Osteocyte (in vitro differentiated cells): Measurements from ENCODE around the gene RRAS2. TPM values are rescaled to one million over a fixed set of nuclear protein-coding genes. Genes with fewer than 3 reads are reported as not detected.
"Not testable (repeated sequence)": the region's sequence is repeated elsewhere in the genome, so short reads cannot be mapped to it uniquely, and the experiment has no call there.

ENCODE experiments used
- DNase-seq: peaks from one replicate; pipeline ENCODE4 v3.0.0; 2021; ENCODE audit warnings: mixed read lengths; ENCODE audit not compliant: unreplicated experiment; ENCODE audit errors: extremely low spot score
- H3K27ac Mint-ChIP-seq: one replicate; pipeline ENCODE4 v1.8.0; 2021; ENCODE audit warnings: mild to moderate bottlenecking, mixed read lengths; ENCODE audit not compliant: unreplicated experiment
- H3K27me3 Mint-ChIP-seq: one replicate; pipeline ENCODE4 v1.8.0; 2021; ENCODE audit warnings: mixed read lengths; ENCODE audit not compliant: unreplicated experiment
- H3K36me3 Mint-ChIP-seq: one replicate; pipeline ENCODE4 v1.8.0; 2021; ENCODE audit warnings: mixed read lengths; ENCODE audit not compliant: unreplicated experiment
- H3K4me1 Mint-ChIP-seq: one replicate; pipeline ENCODE4 v1.8.0; 2021; ENCODE audit warnings: mixed read lengths; ENCODE audit not compliant: unreplicated experiment
- H3K4me3 Mint-ChIP-seq: one replicate; pipeline ENCODE4 v1.8.0; 2021; ENCODE audit warnings: mild to moderate bottlenecking, moderate library complexity, mixed read lengths; ENCODE audit not compliant: unreplicated experiment
- H3K9me3 Mint-ChIP-seq: one replicate; pipeline ENCODE4 v1.8.0; 2021; ENCODE audit warnings: mixed read lengths; ENCODE audit not compliant: unreplicated experiment
- CTCF ChIP-seq: fragments of 200-600 bp; sonication (generic); IDR thresholded peaks from 2 replicates; pipeline ENCODE4 v1.5.0; 2021; ENCODE audit warnings: antibody characterized with exemption, mild to moderate bottlenecking, moderate library complexity
- total RNA-seq: library from RNA; stranded (reverse); gene quantifications from 2 replicates; pipeline ENCODE4 v1.2.1, GENCODE V29; 2021

The RRAS2 gene
- total RNA-seq, 1 donor from 2014 or later, result 95.7 TPM

DNA sequence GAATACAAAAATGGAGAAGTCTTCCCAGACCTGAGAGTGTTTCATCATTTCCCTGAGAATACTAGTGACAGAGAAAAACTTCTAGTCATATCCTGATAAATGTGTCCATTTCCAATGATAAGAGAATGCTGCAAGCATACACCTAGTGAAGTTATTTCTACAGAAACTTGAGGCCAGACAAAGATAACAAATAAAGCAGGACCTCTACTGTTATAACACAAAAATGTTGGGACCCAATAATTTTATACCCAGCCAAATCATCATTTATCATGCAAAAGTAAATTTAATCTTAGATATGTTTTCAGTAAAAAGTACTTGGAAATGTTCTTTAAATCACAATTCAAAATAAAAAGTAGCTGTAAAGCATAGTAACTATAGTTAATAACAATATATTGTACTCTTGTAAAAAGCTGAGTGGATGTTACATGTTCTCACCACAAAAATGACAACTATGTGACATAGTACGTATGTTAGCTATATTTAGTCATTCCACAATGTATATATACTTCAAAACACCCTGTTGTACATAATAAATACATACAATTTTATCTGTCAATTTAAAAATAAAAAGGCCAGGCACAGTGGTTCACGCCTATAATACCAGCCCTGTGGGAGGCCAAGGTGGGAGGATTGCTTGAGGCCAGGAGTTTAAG, 12.6 kb downstream of the RRAS2 start:
- Mint-ChIP-seq H3K9me3 (peaks cover 23% of the 10 kb centered on the region), H3K27me3 (no peaks in the 10 kb centered on the region), H3K4me3 (no peak overlapping the region), H3K4me1 (peaks cover 57% of the 10 kb centered on the region), H3K36me3 (peaks cover 17% of the 10 kb centered on the region), H3K27ac (peak overlapping the region; percentile 76)
- no peak for DNase-seq
- no peak for TF ChIP-seq CTCF

GRCh38 chr11:14345668-14346067, 13.3 kb downstream of the RRAS2 start:
- TF ChIP-seq CTCF, result no peak
- no peak for DNase-seq
- Mint-ChIP-seq H3K27ac (peak overlapping the region; percentile 76), H3K9me3 (peaks cover 23% of the 10 kb centered on the region), H3K27me3 (no peaks in the 10 kb centered on the region), H3K36me3 (peaks cover 17% of the 10 kb centered on the region), H3K4me1 (peaks cover 60% of the 10 kb centered on the region), H3K4me3 (no peak overlapping the region)

DNA sequence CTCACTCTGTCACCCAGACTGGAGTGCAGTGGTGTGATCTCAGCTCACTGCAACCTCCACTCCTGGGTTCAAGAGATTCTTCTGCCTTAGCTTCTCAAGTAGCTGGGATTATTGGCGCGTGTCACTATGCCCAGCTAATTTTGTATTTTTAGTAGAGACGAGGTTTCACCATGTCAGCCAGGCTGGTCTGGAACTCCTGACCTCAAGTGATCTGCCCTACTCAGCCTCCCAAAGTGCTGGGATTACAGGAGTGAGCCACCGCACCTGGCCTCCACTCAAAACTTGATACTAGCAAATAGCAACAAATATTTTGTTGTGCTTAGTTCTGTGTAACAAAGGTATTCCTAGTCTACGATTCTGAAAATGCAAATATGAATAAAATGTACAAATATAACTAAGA, 14.0 kb downstream of the RRAS2 start:
- peaks cover 64% of the 10 kb centered on the region for H3K4me1 Mint-ChIP-seq
- peaks cover 17% of the 10 kb centered on the region for H3K36me3 Mint-ChIP-seq
- peak overlapping the region; percentile 76 for H3K27ac Mint-ChIP-seq
- not testable (repeated sequence) for DNase-seq, H3K27me3 Mint-ChIP-seq, H3K4me3 Mint-ChIP-seq
- peaks cover 23% of the 10 kb centered on the region for H3K9me3 Mint-ChIP-seq

DNA sequence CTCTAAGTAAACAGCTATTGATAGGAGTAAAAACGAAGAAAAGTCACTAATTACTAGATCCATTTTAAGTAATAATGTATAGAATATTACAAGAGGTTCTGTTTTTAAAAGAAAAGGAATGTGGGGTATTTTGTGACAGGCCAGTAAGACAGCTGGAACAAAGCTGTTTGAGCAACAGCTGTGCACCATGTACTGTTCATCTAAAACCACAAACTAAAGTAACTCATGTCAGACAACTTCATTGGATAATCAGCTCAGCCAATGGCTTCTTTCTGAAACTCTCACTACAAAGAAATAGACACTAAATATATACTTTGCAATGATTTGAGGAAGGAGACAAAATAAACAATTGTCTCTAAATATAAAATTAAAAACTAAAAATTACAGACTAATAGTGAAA, 16.1 kb downstream of the RRAS2 start:
- H3K27me3 Mint-ChIP-seq, result no peaks in the 10 kb centered on the region
- H3K4me3 Mint-ChIP-seq, result no peak overlapping the region
- H3K27ac Mint-ChIP-seq, result peak overlapping the region; percentile 14
- H3K9me3 Mint-ChIP-seq, result peaks cover 16% of the 10 kb centered on the region
- no peak for TF ChIP-seq CTCF
- H3K4me1 Mint-ChIP-seq, result peaks cover 66% of the 10 kb centered on the region
- DNase-seq, result no peak
- peaks cover 12% of the 10 kb centered on the region for H3K36me3 Mint-ChIP-seq

DNA sequence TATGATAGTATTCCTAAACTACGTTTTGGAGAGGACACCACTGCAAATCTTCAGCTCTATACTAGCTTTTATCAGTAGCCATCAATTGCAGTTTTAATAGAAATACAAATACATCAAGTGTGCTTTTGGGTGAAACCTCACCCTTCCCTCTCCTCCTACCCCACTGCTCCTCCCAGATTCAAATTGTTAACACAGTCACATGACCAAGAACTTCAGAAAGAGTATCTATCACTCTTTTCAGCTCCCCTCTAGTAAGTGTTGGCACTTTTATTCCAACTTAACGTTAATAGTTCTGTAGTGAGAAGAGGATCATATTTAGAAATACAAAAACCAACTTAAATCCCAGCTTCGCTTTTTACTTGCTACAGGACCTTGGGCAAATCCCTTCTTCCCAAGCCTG, 17.0 kb downstream of the RRAS2 start:
- peaks cover 16% of the 10 kb centered on the region for H3K9me3 Mint-ChIP-seq
- TF ChIP-seq CTCF, result no peak
- H3K4me1 Mint-ChIP-seq, result peaks cover 69% of the 10 kb centered on the region
- peak overlapping the region; percentile 39 for H3K27ac Mint-ChIP-seq
- no peaks in the 10 kb centered on the region for H3K27me3 Mint-ChIP-seq
- DNase-seq, result no peak
- H3K4me3 Mint-ChIP-seq, result no peak overlapping the region
- H3K36me3 Mint-ChIP-seq, result peaks cover 11% of the 10 kb centered on the region
